Liver (tissue), 9 donors: ENCODE data around the gene NT5M. TPM values are rescaled to one million over a fixed set of nuclear protein-coding genes. Genes with fewer than 3 reads are reported as not detected.

Experiments used
- DNase-seq: peaks from one replicate; pipeline ENCODE4 v3.0.0-alpha.2; 2017; ENCODE audit warnings: low spot score
- H3K27ac ChIP-seq, 2 donors: one replicate each; pipeline ENCODE4 v1.7.0; 2013; ENCODE audit warnings: inconsistent platforms in 2 of 2, low read length in 2 of 2, control low read depth in 1 of 2, low read depth in 1 of 2, mild to moderate bottlenecking in 1 of 2
- H3K27me3 ChIP-seq, 4 donors: one replicate each; pipeline versions ENCODE4 v1.6.1 to v1.7.0; 2013; ENCODE audit warnings: low read length in 3 of 4, inconsistent platforms in 1 of 4, mild to moderate bottlenecking in 1 of 4, moderate library complexity in 1 of 4; ENCODE audit not compliant: control insufficient read depth in 4 of 4, insufficient read depth in 4 of 4
- H3K36me3 ChIP-seq, 4 donors: one replicate each; pipeline versions ENCODE4 v1.6.1 to v1.7.0; 2013; ENCODE audit warnings: low read length in 3 of 4, mild to moderate bottlenecking in 3 of 4, low read depth in 1 of 4, moderate library complexity in 1 of 4; ENCODE audit not compliant: control insufficient read depth in 4 of 4, insufficient read depth in 3 of 4
- H3K4me1 ChIP-seq, 4 donors: one replicate each; pipeline versions ENCODE4 v1.6.1 to v1.7.0; 2013; ENCODE audit warnings: low read length in 3 of 4, mild to moderate bottlenecking in 3 of 4, moderate library complexity in 1 of 4; ENCODE audit not compliant: control insufficient read depth in 4 of 4, insufficient read depth in 4 of 4
- H3K4me3 ChIP-seq, 3 donors: one replicate each; pipeline versions ENCODE4 v1.6.1 to v1.7.0; 2013; ENCODE audit warnings: low read length in 3 of 3, control low read depth in 1 of 3, low read depth in 1 of 3, mild to moderate bottlenecking in 1 of 3
- H3K9ac ChIP-seq, 2 donors: one replicate each; pipeline ENCODE4 v1.7.0; 2013; ENCODE audit warnings: low read length in 2 of 2, mild to moderate bottlenecking in 2 of 2, moderate library complexity in 2 of 2, control low read depth in 1 of 2, low read depth in 1 of 2
- H3K9me3 ChIP-seq, 4 donors: one replicate each; pipeline versions ENCODE4 v1.6.1 to v1.7.0; 2013; ENCODE audit warnings: low read length in 3 of 4; ENCODE audit not compliant: control insufficient read depth in 4 of 4
- ATF3 ChIP-seq: IDR thresholded peaks from 2 replicates; pipeline ENCODE4 v1.6.1; 2016; ENCODE audit warnings: antibody characterized with exemption
- EGR1 ChIP-seq, 2 donors: IDR thresholded peaks; 2 replicates each; pipeline ENCODE4 v1.6.1; 2016 to 2018; ENCODE audit warnings: antibody characterized with exemption in 2 of 2, low read depth in 2 of 2
- FOXA1 ChIP-seq: IDR thresholded peaks from 2 replicates; pipeline ENCODE4 v1.6.1; 2016; ENCODE audit warnings: antibody characterized with exemption
- FOXA2 ChIP-seq: IDR thresholded peaks from 2 replicates; pipeline ENCODE4 v1.6.1; 2016; ENCODE audit warnings: antibody characterized with exemption
- GABPA ChIP-seq, 2 donors: IDR thresholded peaks in 1 of 2; conservative IDR thresholded peaks in 1 of 2; 2 replicates each; pipeline ENCODE4 v1.6.1; 2016; ENCODE audit warnings: antibody characterized with exemption in 2 of 2, mild to moderate bottlenecking in 1 of 2, moderate library complexity in 1 of 2
- HNF4A ChIP-seq, 2 donors: conservative IDR thresholded peaks; 2 replicates each; pipeline ENCODE4 v1.6.1; 2016; ENCODE audit warnings: antibody characterized with exemption in 2 of 2, mild to moderate bottlenecking in 2 of 2
- HNF4G ChIP-seq: IDR thresholded peaks from 2 replicates; pipeline ENCODE4 v1.6.1; 2016; ENCODE audit warnings: antibody characterized with exemption
- JUND ChIP-seq, 2 donors: IDR thresholded peaks; 2 replicates each; pipeline ENCODE4 v1.6.1; 2016; ENCODE audit warnings: antibody characterized with exemption in 2 of 2
- NR2F2 ChIP-seq: IDR thresholded peaks from 2 replicates; pipeline ENCODE4 v1.6.1; 2016; ENCODE audit warnings: antibody characterized with exemption
- RAD21 ChIP-seq, 2 donors: IDR thresholded peaks; 2 replicates each; pipeline ENCODE4 v1.6.1; 2016; ENCODE audit warnings: antibody characterized with exemption in 2 of 2, mild to moderate bottlenecking in 2 of 2
- RXRA ChIP-seq, 2 donors: IDR thresholded peaks; 2 replicates each; pipeline ENCODE4 v1.6.1; 2017 to 2018; ENCODE audit warnings: antibody characterized with exemption in 2 of 2, mild to moderate bottlenecking in 1 of 2
- SP1 ChIP-seq: IDR thresholded peaks from 2 replicates; pipeline ENCODE4 v1.6.1; 2018; ENCODE audit warnings: antibody characterized with exemption, mild to moderate bottlenecking
- TAF1 ChIP-seq: conservative IDR thresholded peaks from 2 replicates; pipeline ENCODE4 v1.6.1; 2016; ENCODE audit warnings: antibody characterized with exemption, mild to moderate bottlenecking
- YY1 ChIP-seq: IDR thresholded peaks from 2 replicates; pipeline ENCODE4 v1.6.1; 2016; ENCODE audit warnings: antibody characterized with exemption, mild to moderate bottlenecking
- WGBS: extraction: QIAGEN DNeasy Blood & Tissue Kit; methylation state at CpG from one replicate; pipeline ENCODE4 v1.1.7; 2013; 5-methylcytosine and 5-hydroxymethylcytosine counted together
- polyA plus RNA-seq, 2 donors: library from polyadenylated mRNA; stranded (reverse) in 1 of 2; unstranded in 1 of 2; fragments of 200-250 nt in 1 of 2; fragments of >200 nt in 1 of 2; fragmentation: Nextera tagmentation in 1 of 2; extraction: Ambion mirVana in 1 of 2; gene quantifications; one replicate each; pipeline versions ENCODE4 v1.2.1 to v1.2.3, GENCODE V29; 2013 to 2015
- total RNA-seq, 2 donors: library from RNA; depleted of rRNA; stranded (reverse); fragments of >200 nt; gene quantifications; one replicate each; pipeline ENCODE4 v1.2.3, GENCODE V29; 2014
- TF ChIP-seq, protein P1 (sequence below): IDR thresholded peaks from 2 replicates; pipeline ENCODE4 v1.6.1; 2016; ENCODE audit warnings: antibody characterized with exemption, mild to moderate bottlenecking
- TF ChIP-seq, protein P2 (sequence below): IDR thresholded peaks from 2 replicates; pipeline ENCODE4 v1.6.1; 2016; ENCODE audit warnings: antibody characterized with exemption
- TF ChIP-seq, protein P3 (sequence below): fragments of 150-350 bp; IDR thresholded peaks from 2 replicates; pipeline ENCODE4 v1.5.1; 2017; ENCODE audit warnings: improper control_type of control experiment, low read depth, low read length; ENCODE audit not compliant: missing input control
- TF ChIP-seq, protein P4 (sequence below): IDR thresholded peaks from 2 replicates; pipeline ENCODE4 v1.6.1; 2016; ENCODE audit warnings: antibody characterized with exemption
- donor health status: healthy.
- donor health status: healthy.
- donor health status: healthy.
- donor health status: healthy.
- donor health status: healthy.

Gene NT5M
- total and polyA plus RNA-seq, 4 donors: 0.42 to 7.9 (median 0.66) TPM

GRCh38 chr17:17385491-17385890 is 82.3 kb downstream of the NT5M start:
- Histone ChIP-seq H3K9ac (no peak overlapping the region), H3K27me3 (no peaks in the 10 kb centered on the region), H3K27ac (no peak overlapping the region), H3K4me3 (no peak overlapping the region), H3K36me3 (no peaks in the 10 kb centered on the region), H3K4me1 (peaks cover 0 to 6% (median 4%) of the 10 kb centered on the region in 4 donors), H3K9me3 (no peaks in the 10 kb centered on the region)
- WGBS: 81% methylated on average over 11 of the region's 11 CpGs
- no peak for DNase-seq
- TF ChIP-seq FOXA1 (no peak), HNF4A (conservative IDR thresholded peaks at IDR 0.05) (no peak), RXRA (IDR thresholded peaks at IDR 0.05) (no peak), TAF1 (no peak)

- Histone ChIP-seq H3K9me3 (no peaks in the 10 kb centered on the region), H3K36me3 (no peaks in the 10 kb centered on the region), H3K27me3 (no peaks in the 10 kb centered on the region), H3K4me3 (no peak overlapping the region), H3K27ac (no peak overlapping the region), H3K9ac (no peak overlapping the region), H3K4me1 (peaks cover 0 to 6% (median 4%) of the 10 kb centered on the region in 4 donors)
- TF ChIP-seq HNF4G (no peak), NR2F2 (no peak), FOXA2 (no peak), EGR1 (IDR thresholded peaks at IDR 0.05; ENCODE audit: low read depth in 2 of 2) (no peak), RAD21 (IDR thresholded peaks at IDR 0.05) (no peak), ATF3 (no peak), GABPA (IDR thresholded peaks at IDR 0.05 in 1 of 2, conservative IDR thresholded peaks at IDR 0.05 in 1 of 2) (no peak), RXRA (IDR thresholded peaks at IDR 0.05) (no peak), YY1 (no peak), SP1 (no peak), JUND (IDR thresholded peaks at IDR 0.05) (no peak), FOXA1 (no peak), HNF4A (conservative IDR thresholded peaks at IDR 0.05) (no peak), TAF1 (no peak)
- TF ChIP-seq, protein P1, sequence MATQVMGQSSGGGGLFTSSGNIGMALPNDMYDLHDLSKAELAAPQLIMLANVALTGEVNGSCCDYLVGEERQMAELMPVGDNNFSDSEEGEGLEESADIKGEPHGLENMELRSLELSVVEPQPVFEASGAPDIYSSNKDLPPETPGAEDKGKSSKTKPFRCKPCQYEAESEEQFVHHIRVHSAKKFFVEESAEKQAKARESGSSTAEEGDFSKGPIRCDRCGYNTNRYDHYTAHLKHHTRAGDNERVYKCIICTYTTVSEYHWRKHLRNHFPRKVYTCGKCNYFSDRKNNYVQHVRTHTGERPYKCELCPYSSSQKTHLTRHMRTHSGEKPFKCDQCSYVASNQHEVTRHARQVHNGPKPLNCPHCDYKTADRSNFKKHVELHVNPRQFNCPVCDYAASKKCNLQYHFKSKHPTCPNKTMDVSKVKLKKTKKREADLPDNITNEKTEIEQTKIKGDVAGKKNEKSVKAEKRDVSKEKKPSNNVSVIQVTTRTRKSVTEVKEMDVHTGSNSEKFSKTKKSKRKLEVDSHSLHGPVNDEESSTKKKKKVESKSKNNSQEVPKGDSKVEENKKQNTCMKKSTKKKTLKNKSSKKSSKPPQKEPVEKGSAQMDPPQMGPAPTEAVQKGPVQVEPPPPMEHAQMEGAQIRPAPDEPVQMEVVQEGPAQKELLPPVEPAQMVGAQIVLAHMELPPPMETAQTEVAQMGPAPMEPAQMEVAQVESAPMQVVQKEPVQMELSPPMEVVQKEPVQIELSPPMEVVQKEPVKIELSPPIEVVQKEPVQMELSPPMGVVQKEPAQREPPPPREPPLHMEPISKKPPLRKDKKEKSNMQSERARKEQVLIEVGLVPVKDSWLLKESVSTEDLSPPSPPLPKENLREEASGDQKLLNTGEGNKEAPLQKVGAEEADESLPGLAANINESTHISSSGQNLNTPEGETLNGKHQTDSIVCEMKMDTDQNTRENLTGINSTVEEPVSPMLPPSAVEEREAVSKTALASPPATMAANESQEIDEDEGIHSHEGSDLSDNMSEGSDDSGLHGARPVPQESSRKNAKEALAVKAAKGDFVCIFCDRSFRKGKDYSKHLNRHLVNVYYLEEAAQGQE: no peak
- TF ChIP-seq, protein P2, sequence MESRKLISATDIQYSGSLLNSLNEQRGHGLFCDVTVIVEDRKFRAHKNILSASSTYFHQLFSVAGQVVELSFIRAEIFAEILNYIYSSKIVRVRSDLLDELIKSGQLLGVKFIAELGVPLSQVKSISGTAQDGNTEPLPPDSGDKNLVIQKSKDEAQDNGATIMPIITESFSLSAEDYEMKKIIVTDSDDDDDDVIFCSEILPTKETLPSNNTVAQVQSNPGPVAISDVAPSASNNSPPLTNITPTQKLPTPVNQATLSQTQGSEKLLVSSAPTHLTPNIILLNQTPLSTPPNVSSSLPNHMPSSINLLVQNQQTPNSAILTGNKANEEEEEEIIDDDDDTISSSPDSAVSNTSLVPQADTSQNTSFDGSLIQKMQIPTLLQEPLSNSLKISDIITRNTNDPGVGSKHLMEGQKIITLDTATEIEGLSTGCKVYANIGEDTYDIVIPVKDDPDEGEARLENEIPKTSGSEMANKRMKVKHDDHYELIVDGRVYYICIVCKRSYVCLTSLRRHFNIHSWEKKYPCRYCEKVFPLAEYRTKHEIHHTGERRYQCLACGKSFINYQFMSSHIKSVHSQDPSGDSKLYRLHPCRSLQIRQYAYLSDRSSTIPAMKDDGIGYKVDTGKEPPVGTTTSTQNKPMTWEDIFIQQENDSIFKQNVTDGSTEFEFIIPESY: no peak
- TF ChIP-seq, protein P3, sequence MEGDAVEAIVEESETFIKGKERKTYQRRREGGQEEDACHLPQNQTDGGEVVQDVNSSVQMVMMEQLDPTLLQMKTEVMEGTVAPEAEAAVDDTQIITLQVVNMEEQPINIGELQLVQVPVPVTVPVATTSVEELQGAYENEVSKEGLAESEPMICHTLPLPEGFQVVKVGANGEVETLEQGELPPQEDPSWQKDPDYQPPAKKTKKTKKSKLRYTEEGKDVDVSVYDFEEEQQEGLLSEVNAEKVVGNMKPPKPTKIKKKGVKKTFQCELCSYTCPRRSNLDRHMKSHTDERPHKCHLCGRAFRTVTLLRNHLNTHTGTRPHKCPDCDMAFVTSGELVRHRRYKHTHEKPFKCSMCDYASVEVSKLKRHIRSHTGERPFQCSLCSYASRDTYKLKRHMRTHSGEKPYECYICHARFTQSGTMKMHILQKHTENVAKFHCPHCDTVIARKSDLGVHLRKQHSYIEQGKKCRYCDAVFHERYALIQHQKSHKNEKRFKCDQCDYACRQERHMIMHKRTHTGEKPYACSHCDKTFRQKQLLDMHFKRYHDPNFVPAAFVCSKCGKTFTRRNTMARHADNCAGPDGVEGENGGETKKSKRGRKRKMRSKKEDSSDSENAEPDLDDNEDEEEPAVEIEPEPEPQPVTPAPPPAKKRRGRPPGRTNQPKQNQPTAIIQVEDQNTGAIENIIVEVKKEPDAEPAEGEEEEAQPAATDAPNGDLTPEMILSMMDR: no peak
- TF ChIP-seq, protein P4, sequence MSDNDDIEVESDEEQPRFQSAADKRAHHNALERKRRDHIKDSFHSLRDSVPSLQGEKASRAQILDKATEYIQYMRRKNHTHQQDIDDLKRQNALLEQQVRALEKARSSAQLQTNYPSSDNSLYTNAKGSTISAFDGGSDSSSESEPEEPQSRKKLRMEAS: no peak
- 89% methylated on average over 15 of the region's 15 CpGs for WGBS
- DNase-seq: no peak
Observed at GRCh38 chr17:17386094-17386800, 83.1 kb downstream of the NT5M start.
